Activated CD4-positive, alpha-beta T cell treated with anti-CD3 and anti-CD28 coated beads, Interleukin-2, amount 50 U/mL, for 4 hours (primary cell): Measurements from ENCODE around the gene NDUFA13.
"Not testable (repeated sequence)": the region's sequence is repeated elsewhere in the genome, so short reads cannot be mapped to it uniquely, and the experiment has no call there.

ENCODE experiments used
- DNase-seq, 2 experiments: peaks; one replicate each; pipeline ENCODE4 v3.0.0-alpha.2; 2020

Gene NDUFA13

GRCh38 chr19:19515642-19516519 is at the start of gene NDUFA13:
TSS of gene NDUFA13 (plus strand) at chr19:19516225. CDS start at chr19:19516239, 14 bp downstream.
- peak; percentile 88 to 92 for DNase-seq

GRCh38 chr19:19468424-19469050 is 47.5 kb upstream of the NDUFA13 start:
- DNase-seq: no peak

- no peak for DNase-seq
These were observed 45.4 kb upstream of the NDUFA13 start for GRCh38 chr19:19470579-19470978.

- no peak for DNase-seq
These were observed 44.3 kb upstream of the NDUFA13 start for GRCh38 chr19:19471682-19472081.

GRCh38 chr19:19472106-19472505 is 43.9 kb upstream of the NDUFA13 start:
- DNase-seq: not testable (repeated sequence)

GRCh38 chr19:19475015-19475765 is 40.8 kb upstream of the NDUFA13 start:
- DNase-seq: no peak

GRCh38 chr19:19475849-19476828 is 39.9 kb upstream of the NDUFA13 start:
- no peak for DNase-seq

GRCh38 chr19:19477705-19478383 is 38.2 kb upstream of the NDUFA13 start:
- no peak for DNase-seq

- no peak for DNase-seq
These were observed 35.3 kb upstream of the NDUFA13 start for GRCh38 chr19:19480688-19481087.

- no peak for DNase-seq
These were observed 33.0 kb upstream of the NDUFA13 start for GRCh38 chr19:19482809-19483596.

- DNase-seq: no peak
These were observed 30.6 kb upstream of the NDUFA13 start for GRCh38 chr19:19485161-19485997.

GRCh38 chr19:19485998-19486290 is 30.1 kb upstream of the NDUFA13 start:
- DNase-seq: no peak

- DNase-seq: no peak
These were observed 29.5 kb upstream of the NDUFA13 start for GRCh38 chr19:19486343-19487076.

- no peak for DNase-seq
These were observed 28.7 kb upstream of the NDUFA13 start for GRCh38 chr19:19487077-19487949.

- DNase-seq: no peak
These were observed 27.8 kb upstream of the NDUFA13 start for GRCh38 chr19:19487950-19488874.

- peak; percentile 76 to 77 for DNase-seq
These were observed 26.9 kb upstream of the NDUFA13 start for GRCh38 chr19:19488875-19489690.
